Fibroblast of peridontal ligament (primary cell): Measurements from ENCODE around the gene CWC27.
"Not testable (repeated sequence)": the region's sequence is repeated elsewhere in the genome, so short reads cannot be mapped to it uniquely, and the experiment has no call there.

ENCODE experiments used
- DNase-seq: peaks from one replicate; pipeline ENCODE4 v3.0.0-alpha.2; 2010; ENCODE audit errors: extremely low read depth

CWC27 gene

GRCh38 chr5:64838803-64839202, 70.1 kb downstream of the CWC27 start:
- DNase-seq: no peak

DNA sequence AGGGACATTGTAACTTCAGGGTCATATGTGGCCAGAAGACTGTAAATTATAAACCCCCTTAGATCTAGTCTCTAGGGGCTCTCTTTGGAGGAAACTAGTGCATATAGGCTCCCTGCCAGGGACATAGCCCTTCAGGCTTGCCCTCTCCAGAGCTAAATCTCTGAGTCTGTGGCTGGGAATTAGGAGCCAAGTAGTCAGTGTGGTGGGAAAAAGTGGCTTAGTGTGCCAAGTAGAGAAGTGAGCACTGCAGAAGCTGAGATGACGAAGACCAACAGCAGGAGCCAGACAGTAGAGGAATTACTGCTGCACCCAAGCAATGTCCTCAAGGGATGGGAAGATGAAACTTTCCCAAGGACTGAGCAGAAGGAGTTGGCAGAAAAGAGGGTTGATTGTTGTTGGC, 71.2 kb downstream of the CWC27 start:
- DNase-seq: peak; percentile 22

DNA sequence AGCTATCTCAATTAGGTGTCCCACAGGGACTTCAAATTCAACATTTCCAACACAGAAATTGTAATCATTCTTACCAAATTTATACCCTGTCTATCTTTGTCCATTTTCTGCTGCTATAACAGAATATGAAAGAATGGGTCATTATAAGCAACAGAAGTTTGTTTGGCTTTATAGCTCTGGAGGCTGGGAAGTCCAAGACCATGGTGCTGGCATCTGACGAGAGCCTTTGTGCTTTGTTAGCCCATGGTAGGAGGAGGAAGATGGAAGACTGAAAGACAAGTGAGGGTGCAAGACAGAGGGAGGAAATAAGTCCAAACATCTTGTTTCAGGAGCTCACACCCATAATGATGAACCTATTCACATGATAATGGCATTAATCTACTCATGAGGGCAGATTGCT, 72.2 kb downstream of the CWC27 start:
- DNase-seq: no peak

DNA sequence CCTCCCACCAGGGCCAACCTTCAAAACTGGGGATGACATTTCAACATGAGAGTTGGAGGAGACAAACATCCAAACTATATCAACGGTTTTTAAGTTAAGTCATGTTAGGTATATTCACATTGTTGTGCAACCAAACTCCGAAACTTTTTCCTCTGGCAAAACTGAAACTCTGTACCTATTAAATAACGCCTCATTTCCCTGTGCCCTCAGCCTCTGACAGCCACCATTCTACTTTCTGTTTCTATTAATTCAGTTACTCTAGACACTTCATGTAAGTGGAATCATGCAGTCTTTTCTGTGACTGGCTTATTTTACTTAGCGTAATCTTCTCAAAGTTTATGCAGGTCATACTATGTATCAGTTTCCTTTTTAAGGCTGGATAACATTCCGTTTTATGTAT, 85.0 kb downstream of the CWC27 start:
- no peak for DNase-seq

GRCh38 chr5:64854855-64855254, 86.1 kb downstream of the CWC27 start:
- DNase-seq: no peak

GRCh38 chr5:64859881-64860280, 91.2 kb downstream of the CWC27 start:
- DNase-seq: no peak

DNA sequence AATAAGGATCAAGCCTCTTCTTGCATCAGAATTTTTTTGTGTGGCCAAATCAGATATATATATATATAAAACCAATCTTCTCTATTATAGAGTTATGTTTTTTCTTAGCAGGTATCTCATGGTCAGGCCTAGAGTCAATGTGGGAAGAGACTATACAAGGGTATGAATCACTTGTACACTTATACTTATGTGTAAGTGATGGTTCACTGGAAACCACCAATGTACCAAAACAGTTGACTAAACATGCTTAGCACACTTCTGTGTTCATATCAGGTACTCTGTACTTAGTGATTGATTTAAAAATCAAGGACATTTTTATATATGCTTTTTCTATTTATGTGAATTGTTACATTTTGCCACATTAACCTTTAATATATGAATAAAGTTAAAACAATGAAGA, 92.6 kb downstream of the CWC27 start:
- no peak for DNase-seq

GRCh38 chr5:64864171-64864570, 95.4 kb downstream of the CWC27 start:
- DNase-seq: no peak

GRCh38 chr5:64865662-64866061, 96.9 kb downstream of the CWC27 start:
- no peak for DNase-seq

DNA sequence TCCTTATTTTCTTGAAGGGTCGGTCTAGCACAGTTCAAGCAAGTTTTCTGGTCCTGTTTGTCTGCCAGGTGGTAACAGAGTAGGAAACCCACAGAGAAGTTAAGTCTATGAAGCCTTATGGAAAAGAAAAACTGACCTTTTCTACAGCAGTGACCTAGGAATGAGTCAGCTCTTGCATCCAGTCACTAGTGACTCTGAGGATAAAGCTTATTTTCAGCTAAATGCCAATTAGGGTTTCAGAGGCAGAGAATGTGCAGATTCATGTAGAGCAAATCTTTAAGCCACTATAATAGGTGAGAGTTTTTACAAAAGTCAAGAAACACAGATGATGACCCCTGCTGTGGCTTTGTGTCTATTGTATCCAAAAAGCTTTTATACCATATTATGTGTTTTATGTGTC, 100.7 kb downstream of the CWC27 start:
- peak; percentile 83 for DNase-seq

GRCh38 chr5:64872044-64872443, 103.3 kb downstream of the CWC27 start:
- DNase-seq: peak; percentile 9

DNA sequence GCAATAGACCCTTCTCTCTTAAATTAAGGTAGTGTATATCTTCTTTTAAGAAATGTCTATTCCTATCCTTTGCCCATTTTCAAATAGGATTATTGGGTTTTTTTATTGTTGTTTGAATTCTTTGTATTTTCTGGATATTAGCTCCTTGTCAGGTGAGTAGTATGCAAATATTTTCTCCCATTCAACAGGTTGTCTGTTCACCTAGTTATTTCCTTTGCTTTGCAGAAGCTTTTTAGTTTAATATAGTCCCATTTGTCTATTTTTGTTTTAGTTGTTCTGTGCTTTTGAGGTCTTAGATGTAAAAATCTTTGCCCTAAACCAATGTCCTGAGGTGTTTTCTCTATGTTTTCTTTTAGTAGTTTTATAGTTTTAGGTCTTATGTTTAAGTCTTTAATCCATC, 104.7 kb downstream of the CWC27 start:
- DNase-seq: no peak

GRCh38 chr5:64874753-64875152, 106.0 kb downstream of the CWC27 start:
- DNase-seq: peak; percentile 75

DNA sequence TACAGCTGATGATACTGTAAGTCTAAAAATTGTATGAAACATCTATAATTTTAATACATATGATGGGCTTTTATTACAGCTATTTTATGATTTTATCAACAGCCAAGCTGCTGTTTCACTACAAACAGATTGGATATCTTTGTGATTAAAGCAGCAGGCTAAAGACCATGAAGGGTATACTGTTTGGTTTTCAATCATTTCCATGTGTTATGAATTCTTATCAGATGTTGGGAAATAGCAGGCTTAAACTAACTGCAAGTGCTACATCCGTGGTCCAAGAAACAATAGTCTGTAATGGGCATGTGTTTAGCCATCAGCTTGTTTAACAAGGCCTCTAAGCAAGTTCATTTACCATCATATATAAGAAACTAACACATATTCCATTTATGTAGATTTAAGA, 107.5 kb downstream of the CWC27 start:
- DNase-seq: peak; percentile 39

GRCh38 chr5:64880821-64881220, 112.1 kb downstream of the CWC27 start:
- DNase-seq: no peak

DNA sequence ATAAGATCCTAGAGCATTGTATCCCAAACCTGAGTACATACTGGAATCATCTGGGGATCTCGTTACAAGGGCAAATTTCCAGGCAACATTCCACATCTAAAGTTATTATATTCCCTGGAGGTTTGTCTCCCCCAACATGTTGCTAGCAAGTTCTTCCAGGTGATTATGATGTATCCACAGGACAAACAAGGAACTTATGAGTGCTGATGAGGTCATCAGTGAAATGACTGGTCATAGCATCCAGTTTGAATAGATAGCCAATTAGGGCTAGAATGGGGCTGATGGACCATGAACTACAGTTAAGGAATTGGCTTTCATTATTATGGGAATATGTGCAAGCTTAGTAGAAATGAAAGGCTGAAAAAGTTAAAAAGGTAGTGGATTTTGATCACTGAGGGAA, 115.2 kb downstream of the CWC27 start:
- no peak for DNase-seq

GRCh38 chr5:64884541-64884940, 115.8 kb downstream of the CWC27 start:
- DNase-seq: no peak

GRCh38 chr5:64887910-64888309, 119.2 kb downstream of the CWC27 start:
- no peak for DNase-seq

DNA sequence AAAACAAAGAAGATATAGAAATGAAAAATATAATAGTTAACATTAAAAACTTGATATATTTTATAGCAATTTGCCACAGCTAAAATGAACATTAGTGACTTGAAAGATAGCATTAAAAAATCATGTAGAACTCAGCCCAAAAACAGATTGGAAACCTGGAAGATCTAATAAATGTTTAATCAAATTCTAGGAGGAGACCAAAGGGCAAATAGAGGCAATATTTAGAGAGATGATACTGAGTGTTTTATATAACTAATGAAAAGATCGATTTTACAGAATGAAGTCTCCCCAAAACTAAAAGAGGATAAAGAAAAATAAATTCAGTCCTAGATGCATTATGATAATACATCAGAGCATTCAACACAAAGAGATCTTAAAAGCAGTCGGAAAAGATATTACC, 127.0 kb downstream of the CWC27 start:
- no peak for DNase-seq

GRCh38 chr5:64899838-64900237, 131.1 kb downstream of the CWC27 start:
- DNase-seq: no peak

DNA sequence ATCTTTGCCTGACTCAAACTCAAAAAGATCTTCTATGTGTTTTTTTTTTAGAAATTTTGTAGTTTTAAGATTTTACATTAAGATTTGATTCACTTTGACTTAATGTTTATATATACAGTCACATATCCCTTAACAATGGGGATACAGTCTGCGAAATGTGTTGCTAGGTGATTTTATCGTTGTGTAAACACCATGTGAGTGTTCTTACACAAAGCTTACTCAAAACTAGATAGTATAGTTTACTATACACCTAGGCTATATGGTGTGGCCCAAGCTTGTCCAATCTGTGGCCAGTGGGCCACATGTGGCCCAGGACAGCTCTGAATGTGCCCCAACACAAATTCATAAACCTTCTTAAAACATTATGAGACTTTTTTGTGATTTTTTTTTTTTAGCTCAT, 131.9 kb downstream of the CWC27 start:
- no peak for DNase-seq

- not testable (repeated sequence) for DNase-seq
These were observed 138.7 kb downstream of the CWC27 start for GRCh38 chr5:64907399-64907798.

DNA sequence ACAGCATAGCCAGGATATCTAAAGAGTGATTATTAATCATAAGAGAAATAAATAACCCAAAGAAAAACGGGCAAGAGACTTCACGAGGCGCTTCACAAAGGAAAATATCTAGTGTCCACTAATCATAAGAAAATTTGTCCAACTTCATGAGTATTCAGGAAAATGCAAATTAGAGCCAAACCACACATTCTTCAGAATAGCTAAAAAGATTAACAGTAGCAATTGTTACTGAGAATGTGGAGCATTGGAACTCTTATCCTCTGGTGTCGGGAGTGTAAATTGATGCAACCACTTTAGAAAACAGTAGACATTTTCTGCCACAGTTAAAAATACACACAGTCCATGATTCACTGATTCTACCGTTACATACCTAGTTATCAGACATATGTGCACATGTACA, 145.7 kb downstream of the CWC27 start:
- peak; percentile 23 for DNase-seq

DNA sequence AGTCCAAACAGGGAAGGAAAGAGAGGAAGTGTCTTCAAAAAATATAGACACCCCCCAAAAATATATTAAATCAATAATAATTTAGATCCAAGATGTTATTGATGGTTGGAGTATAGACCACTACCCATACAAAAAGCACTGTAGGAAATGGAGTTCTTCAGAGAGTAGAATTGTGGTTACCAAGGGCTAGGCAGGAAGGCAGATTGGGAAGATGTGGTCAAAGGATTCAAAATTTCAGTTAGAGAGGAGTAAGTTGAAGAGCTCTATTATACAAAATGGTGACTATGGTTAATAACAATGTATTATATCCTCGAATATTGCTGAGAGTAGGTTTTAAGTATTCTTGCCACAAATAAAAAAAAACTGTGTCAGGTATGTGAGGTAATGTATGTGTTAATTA, 149.4 kb downstream of the CWC27 start:
- no peak for DNase-seq

- DNase-seq: no peak
These were observed 152.7 kb downstream of the CWC27 start for GRCh38 chr5:64921386-64921785.
